GM21526 (cell line): ENCODE measurements around the gene LAMB1.

Experiments
- ATAC-seq: cut with Tn5 transposase; IDR thresholded peaks from one replicate; pipeline ENCODE4 v1.9.1; 2021; ENCODE audit warnings: moderate library complexity; ENCODE audit not compliant: unreplicated experiment, low FRiP score

LAMB1 gene

GRCh38 chr7:107949443-107949935, 53.5 kb downstream of the LAMB1 start:
- no peak for ATAC-seq

GRCh38 chr7:107948645-107949442, 54.1 kb downstream of the LAMB1 start:
- no peak for ATAC-seq

- no peak for ATAC-seq
These were observed 56.1 kb downstream of the LAMB1 start for GRCh38 chr7:107946881-107947280.

- no peak for ATAC-seq
These were observed 56.5 kb downstream of the LAMB1 start for GRCh38 chr7:107946451-107946850.

- no peak for ATAC-seq
These were observed 57.6 kb downstream of the LAMB1 start for GRCh38 chr7:107945332-107945731.

GRCh38 chr7:107944411-107945169, 58.4 kb downstream of the LAMB1 start:
- no peak for ATAC-seq

- no peak for ATAC-seq
These were observed 59.9 kb downstream of the LAMB1 start for GRCh38 chr7:107943018-107943417.

DNA sequence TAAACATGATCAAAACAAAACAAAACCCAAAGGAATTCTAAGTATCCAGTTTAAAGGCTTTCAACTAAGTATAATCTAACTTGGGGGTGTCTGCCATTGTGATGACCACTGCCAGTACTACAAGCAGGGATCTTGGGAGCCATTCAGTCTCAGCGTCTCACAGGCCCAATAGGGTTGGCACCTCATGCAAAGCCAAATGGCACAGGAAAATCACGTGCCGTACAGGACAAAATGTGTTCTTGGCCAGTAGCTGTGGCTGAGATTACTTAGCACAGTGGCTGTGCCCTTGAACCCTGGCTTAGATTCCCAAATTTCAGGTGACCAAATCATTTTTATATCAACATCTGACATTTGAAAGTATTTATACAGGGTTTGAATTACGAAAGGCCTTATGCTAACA, 62.0 kb downstream of the LAMB1 start:
- no peak for ATAC-seq

DNA sequence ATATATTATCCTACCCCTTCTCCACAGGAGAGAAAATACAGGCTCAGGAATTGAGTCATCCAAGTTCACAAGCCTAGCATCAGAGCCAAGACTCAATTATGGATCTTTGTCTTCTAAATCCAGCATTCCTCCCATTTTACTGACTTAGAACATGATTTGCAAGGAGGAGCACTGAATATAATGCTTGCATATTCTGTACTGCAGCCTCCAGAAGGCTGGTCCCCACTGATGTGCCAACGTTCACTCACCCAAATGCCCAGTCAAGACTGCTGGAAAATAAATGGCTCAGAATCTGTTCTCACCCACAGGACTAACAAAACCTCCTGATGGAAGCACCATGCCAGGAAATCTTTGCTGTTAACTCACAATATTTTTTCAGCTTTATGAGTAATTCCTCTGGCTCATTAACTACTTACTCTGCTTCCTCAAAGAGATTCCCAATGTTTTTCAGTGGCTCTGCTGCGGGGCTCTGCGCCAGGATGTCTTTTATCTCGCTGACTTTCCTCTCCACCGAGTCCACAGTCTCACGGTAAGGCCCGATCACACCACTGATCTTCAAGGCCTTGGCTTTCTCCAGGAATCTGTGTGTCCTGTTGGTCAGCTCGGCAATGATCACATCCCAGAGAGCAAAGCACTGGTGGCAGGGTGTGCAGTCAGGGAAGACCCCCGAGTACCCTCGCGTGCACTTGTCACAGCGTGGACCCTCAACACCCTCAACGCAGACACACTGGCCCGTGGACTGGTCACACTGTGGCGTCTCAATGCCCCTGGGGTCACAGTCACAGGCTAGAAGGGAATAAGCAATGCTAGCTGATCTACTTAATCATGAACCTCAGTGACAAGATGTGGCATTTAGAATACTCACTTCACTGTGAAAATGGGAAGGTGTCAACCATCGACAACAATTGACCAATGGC, 63.1 kb downstream of the LAMB1 start:
- no peak for ATAC-seq

DNA sequence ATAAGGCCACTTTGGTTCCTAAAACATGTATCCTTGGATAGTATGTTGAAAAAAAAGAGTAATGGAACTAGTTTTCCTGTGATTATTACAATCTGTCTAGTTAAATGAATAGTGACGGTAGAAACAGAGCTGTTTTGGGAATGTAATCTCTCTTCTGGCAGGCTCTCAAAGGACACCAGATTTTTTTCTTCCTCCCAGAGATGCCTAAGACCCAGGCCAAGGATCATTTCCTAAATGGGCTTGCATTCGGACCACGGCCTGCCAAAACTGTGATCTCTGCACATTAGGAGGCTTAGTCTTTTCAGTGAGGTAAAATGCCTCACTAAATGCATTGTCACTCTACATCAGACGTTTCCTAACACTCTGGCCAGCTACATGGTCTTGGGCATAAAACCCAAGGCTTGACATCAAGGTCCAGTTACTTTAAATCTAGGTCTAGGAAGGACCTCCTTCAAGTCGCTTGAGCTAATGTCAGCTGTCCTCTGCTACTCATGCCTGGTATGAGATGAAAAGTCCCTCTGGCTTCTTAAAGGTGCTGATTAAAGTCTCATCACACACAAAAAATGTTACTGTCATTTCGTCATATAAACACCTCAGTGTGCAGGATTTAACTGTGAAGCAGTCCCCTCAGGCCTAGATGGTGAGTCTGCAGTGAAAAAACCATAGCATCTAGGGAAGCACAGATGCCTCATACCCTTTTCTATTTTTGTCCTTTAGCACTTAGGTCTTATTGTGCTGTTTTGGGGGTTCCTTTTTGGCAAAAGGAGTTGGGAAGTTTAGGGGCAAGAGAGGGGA, 64.3 kb downstream of the LAMB1 start:
- no peak for ATAC-seq

DNA sequence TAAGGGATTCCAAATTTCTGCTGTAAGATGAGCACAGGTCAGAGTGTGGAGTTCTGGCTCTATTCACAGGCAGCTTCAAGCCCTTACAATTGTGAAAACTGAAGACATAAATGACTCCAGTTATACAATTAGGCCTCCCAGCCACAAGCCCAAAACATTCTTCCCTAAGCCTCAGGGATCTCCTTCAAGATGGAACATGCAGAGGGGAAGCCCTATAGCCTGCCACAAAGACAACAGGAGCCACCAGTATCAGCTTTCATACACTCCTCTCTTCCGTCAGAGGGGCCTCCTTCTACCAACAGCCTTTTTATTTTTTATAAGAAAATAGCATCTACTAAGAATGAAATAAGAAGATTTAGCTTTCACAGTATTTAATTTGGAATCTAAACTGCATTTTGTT, 65.4 kb downstream of the LAMB1 start:
- ATAC-seq = no peak

- no peak for ATAC-seq
These were observed 66.6 kb downstream of the LAMB1 start for GRCh38 chr7:107936312-107936711.

DNA sequence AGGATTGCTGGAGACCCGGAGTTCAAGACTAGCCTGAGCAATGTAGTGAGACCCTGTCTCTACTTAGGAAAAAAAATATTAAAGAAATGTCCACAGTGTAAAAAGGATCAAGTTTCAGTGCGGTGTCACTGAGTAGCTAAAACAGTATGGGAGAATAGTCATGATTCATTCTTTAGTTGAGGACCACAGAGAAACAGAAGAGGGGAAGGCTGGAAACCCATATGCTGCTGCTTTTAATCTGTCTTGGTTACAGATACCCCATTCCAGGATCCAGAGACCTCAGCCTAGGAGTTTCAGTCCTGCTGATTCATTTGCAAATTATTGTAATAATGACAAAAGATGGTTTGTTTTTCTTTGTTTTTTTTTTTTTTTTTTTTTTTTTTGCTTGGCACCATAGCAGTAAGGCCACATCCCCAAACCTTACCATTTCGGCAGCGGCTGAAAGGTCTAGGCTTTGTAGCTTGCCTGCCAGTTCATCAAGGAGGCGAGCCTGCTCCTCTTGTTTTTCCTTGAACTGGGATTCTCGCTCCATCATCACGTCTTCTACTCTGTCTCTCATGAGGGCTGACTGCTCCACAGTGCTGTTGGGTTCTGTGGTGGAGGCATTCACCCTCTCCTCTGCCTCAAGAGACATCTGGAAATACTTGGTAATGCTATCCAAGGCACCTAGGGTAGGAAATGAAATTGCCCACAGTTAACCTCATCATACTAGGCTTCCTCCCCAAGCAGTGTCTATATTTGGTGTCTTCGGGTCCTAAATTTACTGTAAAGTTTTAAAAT, 67.8 kb downstream of the LAMB1 start:
- no peak for ATAC-seq

DNA sequence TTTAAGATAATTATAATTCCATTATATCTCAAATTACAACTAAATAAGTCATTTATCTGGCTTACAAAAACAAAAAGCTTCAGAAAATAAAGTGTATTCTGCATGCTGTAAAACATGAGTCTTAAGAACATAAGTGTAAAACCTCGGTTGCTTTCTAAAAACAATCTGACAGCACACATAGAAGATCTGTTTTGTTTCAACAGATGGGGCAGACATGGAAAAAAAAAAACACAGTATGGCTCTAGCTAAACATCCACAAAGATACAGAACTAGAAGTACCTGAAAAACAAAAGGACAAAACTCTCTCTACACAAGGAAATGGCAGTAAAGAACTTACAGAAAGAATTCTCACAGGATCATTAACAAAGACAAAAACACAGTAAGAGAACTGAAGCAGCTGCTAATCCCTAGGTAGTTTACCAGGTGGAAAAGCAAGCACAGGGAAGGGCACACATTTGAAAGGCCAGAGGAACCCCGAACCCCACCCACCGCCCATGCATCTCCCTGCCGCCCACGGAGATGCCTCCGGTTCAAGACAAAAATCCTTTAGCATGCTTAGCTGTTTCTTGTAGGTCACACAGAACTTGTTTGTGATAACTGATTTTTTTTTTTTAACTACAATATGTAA, 69.5 kb downstream of the LAMB1 start:
- ATAC-seq = no peak

- ATAC-seq = no peak
These were observed 70.2 kb downstream of the LAMB1 start for GRCh38 chr7:107932805-107933204.

GRCh38 chr7:107931740-107932515, 71.0 kb downstream of the LAMB1 start:
- ATAC-seq = no peak

- ATAC-seq = no peak
These were observed 76.5 kb downstream of the LAMB1 start for GRCh38 chr7:107926481-107926880.
